HCT116 (cell line): ENCODE measurements around the gene IFT20. TPM values are rescaled to one million over a fixed set of nuclear protein-coding genes. Genes with fewer than 3 reads are reported as not detected.

Experiments
- ATAC-seq: fragments of 200-7000 bp; cut with Tn5 transposase; 2 replicates; pipeline ENCODE4 v1.9.1; 2020; ENCODE audit warnings: mild to moderate bottlenecking, moderate library complexity
- BruUV-seq: library from RNA; stranded (reverse); fragments of 400-500 nt; replicated peaks from 2 replicates; lab custom pipeline; 2021; lab: Mats Ljungman, UMichigan
- CTCF ChIA-PET: fragments of 300-600 bp; sonication (Branson Sonifier 250); formaldehyde crosslinking; loops from one replicate; lab custom pipeline; 2021; ENCODE audit warnings: antibody characterized with exemption; lab: Charles Lee
- POLR2A ChIA-PET: fragments of 300-600, 350-600 bp; sonication (Branson Sonifier 250); formaldehyde crosslinking; loops from one replicate; lab custom pipeline; 2021; ENCODE audit warnings: antibody characterized with exemption; lab: Charles Lee
- RAD21 ChIA-PET, 2 experiments: fragments of 300-600 bp; sonication (Branson Sonifier 250); formaldehyde crosslinking; loops; one replicate each; lab custom pipeline; 2023; ENCODE audit warnings: low total read pairs in 2 of 2; ENCODE audit not compliant: uncharacterized antibody in 2 of 2, unreplicated experiment in 2 of 2, low non-redundant PET in 1 of 2; lab: Charles Lee
- DNase-seq: peaks from one replicate; pipeline ENCODE4 v3.0.0-alpha.2; 2010; ENCODE audit warnings: low read depth, low spot score
- H2AFZ ChIP-seq: fragments of 200-600 bp; shearing (Covaris generic), sonication (generic); 2 replicates; pipeline ENCODE4 v1.6.1; 2017; ENCODE audit warnings: low read depth, mixed run types, mixed read lengths, antibody characterized with exemption, low read length; ENCODE audit not compliant: poor library complexity, severe bottlenecking
- H3K27ac ChIP-seq: 2 replicates; pipeline ENCODE4 v1.5.1; 2012; ENCODE audit warnings: low read depth, low read length
- H3K27me3 ChIP-seq: fragments of 200-600 bp; sonication (generic); 2 replicates; pipeline ENCODE4 v1.6.1; 2016; ENCODE audit warnings: mixed run types, low read length, mixed read lengths; ENCODE audit not compliant: insufficient read depth
- H3K36me3 ChIP-seq, 2 experiments: fragments of 200-500 bp in 1 of 2; fragments of 200-600 bp in 1 of 2; sonication (Bioruptor generic) in 1 of 2; sonication (generic) in 1 of 2; 2 replicates each; pipeline versions ENCODE4 v1.5.1 to v1.6.1; 2014 to 2016; ENCODE audit warnings: low read length in 2 of 2, inconsistent platforms in 1 of 2, mixed read lengths in 1 of 2, mixed run types in 1 of 2; ENCODE audit not compliant: insufficient read depth in 2 of 2, control insufficient read depth in 1 of 2
- H3K4me1 ChIP-seq, 2 experiments: fragments of 200-600 bp in 1 of 2; sonication (generic) in 1 of 2; 2 replicates each; pipeline versions ENCODE4 v1.5.1 to v1.6.1; 2012 to 2017; ENCODE audit warnings: low read length in 2 of 2, inconsistent platforms in 1 of 2, mild to moderate bottlenecking in 1 of 2, mixed read lengths in 1 of 2, mixed run types in 1 of 2, moderate library complexity in 1 of 2; ENCODE audit not compliant: insufficient read depth in 2 of 2, control insufficient read depth in 1 of 2
- H3K4me2 ChIP-seq: fragments of 200-600 bp; sonication (generic); 2 replicates; pipeline ENCODE4 v1.6.1; 2017; ENCODE audit warnings: mixed run types, low read length, mixed read lengths
- H3K4me3 ChIP-seq, 2 experiments: fragments of 200-600 bp in 1 of 2; sonication (generic) in 1 of 2; replicated peaks in 1 of 2; 2 replicates each; pipeline ENCODE4 v1.5.1; 2011 to 2016; ENCODE audit warnings: low read length in 2 of 2, control low read depth in 1 of 2, low read depth in 1 of 2, mild to moderate bottlenecking in 1 of 2, mixed read lengths in 1 of 2, mixed run types in 1 of 2
- H3K79me2 ChIP-seq: fragments of 200-600 bp; sonication (generic); 2 replicates; pipeline ENCODE4 v1.6.1; 2017; ENCODE audit warnings: mild to moderate bottlenecking, mixed run types, low read length, moderate library complexity, mixed read lengths; ENCODE audit not compliant: insufficient read depth
- H3K9ac ChIP-seq: fragments of 200-600 bp; sonication (generic); 2 replicates; pipeline ENCODE4 v1.6.1; 2016; ENCODE audit warnings: low read length, mixed read lengths
- H3K9me2 ChIP-seq: fragments of 200-600 bp; sonication (generic), shearing (Covaris generic); 2 replicates; pipeline ENCODE4 v1.6.1; 2017; ENCODE audit warnings: mixed run types, mild to moderate bottlenecking, moderate library complexity; ENCODE audit not compliant: insufficient read depth
- H3K9me3 ChIP-seq, 2 experiments: fragments of 200-500 bp in 1 of 2; fragments of 200-600 bp in 1 of 2; sonication (Bioruptor generic) in 1 of 2; sonication (generic) in 1 of 2; 2 replicates each; pipeline ENCODE4 v1.6.1; 2014 to 2017; ENCODE audit warnings: low read length in 2 of 2, mixed read lengths in 2 of 2, inconsistent platforms in 1 of 2, low read depth in 1 of 2, mild to moderate bottlenecking in 1 of 2, mixed run types in 1 of 2, moderate library complexity in 1 of 2; ENCODE audit not compliant: control insufficient read depth in 1 of 2, insufficient read depth in 1 of 2
- H4K20me1 ChIP-seq: fragments of 200-600 bp; sonication (generic), shearing (Covaris generic); 2 replicates; pipeline ENCODE4 v1.6.1; 2017; ENCODE audit warnings: mixed run types, mild to moderate bottlenecking, moderate library complexity; ENCODE audit not compliant: insufficient read depth
- ATF3 ChIP-seq: IDR thresholded peaks from 2 replicates; pipeline ENCODE4 v1.6.1; 2012
- CBX3 ChIP-seq: IDR thresholded peaks from 2 replicates; pipeline ENCODE4 v1.6.1; 2012; ENCODE audit warnings: low read depth
- CEBPB ChIP-seq: IDR thresholded peaks from 2 replicates; pipeline ENCODE4 v1.6.1; 2012; ENCODE audit warnings: low read depth
- ELF1 ChIP-seq: IDR thresholded peaks from 2 replicates; pipeline ENCODE4 v1.6.1; 2012; ENCODE audit warnings: low read depth, borderline replicate concordance
- EZH2phosphoT487 ChIP-seq: fragments of 200-600 bp; IDR thresholded peaks from 2 replicates; pipeline ENCODE4 v1.6.1; 2018; ENCODE audit warnings: antibody characterized with exemption, borderline replicate concordance
- FOSL1 ChIP-seq: IDR thresholded peaks from 2 replicates; pipeline ENCODE4 v1.6.1; 2012; ENCODE audit warnings: low read depth
- JUND ChIP-seq: IDR thresholded peaks from 2 replicates; pipeline ENCODE4 v1.6.1; 2012
- MAX ChIP-seq: IDR thresholded peaks from 2 replicates; pipeline ENCODE4 v1.6.1; 2012
- POLR2AphosphoS5 ChIP-seq: IDR thresholded peaks from 2 replicates; pipeline ENCODE4 v1.6.1; 2011; ENCODE audit warnings: mild to moderate bottlenecking, low read depth, low read length, moderate library complexity
- REST ChIP-seq: IDR thresholded peaks from 2 replicates; pipeline ENCODE4 v1.6.1; 2012; ENCODE audit warnings: low read depth
- SIN3A ChIP-seq: IDR thresholded peaks from 2 replicates; pipeline ENCODE4 v1.6.1; 2012; ENCODE audit warnings: low read depth
- SP1 ChIP-seq: IDR thresholded peaks from 2 replicates; pipeline ENCODE4 v1.6.1; 2012; ENCODE audit warnings: low read depth
- ZBTB33 ChIP-seq: IDR thresholded peaks from 2 replicates; pipeline ENCODE4 v1.6.1; 2011; ENCODE audit warnings: mild to moderate bottlenecking, low read length, moderate library complexity; ENCODE audit not compliant: insufficient replicate concordance; ENCODE audit errors: extremely low read depth
- intact Hi-C: fragments of 100-400 bp; cut with micrococcal nuclease; formaldehyde crosslinking; loops from 2 replicates; pipeline ENCODE4 v1.10.0; 2022
- total RNA-seq: library from RNA; stranded (reverse); gene quantifications from one replicate; pipeline ENCODE4 v1.2.1, GENCODE V29; 2021; ENCODE audit not compliant: unreplicated experiment

Gene IFT20
- total RNA-seq, 1 experiment from 2014 or later: 21.7 TPM

- no peaks in the 10 kb centered on the region for H3K9me2 ChIP-seq
- peaks cover 12 to 32% of the 10 kb centered on the region in 2 experiments; a peak in 2 of 4 replicates for H3K36me3 ChIP-seq
- DNase-seq (no peak), ATAC-seq (no peak)
- ChIA-PET RAD21 (no interaction called here), CTCF (no interaction called here), POLR2A (interaction anchor here (1.9 kb wide), 1 partner anchor 11 kb away, joined by 6 read pairs; the partner anchor contains the start of genes IFT20 and TNFAIP1)
- H3K4me3 ChIP-seq: no peak overlapping the region
- no peaks in the 10 kb centered on the region for H4K20me1 ChIP-seq
- intact Hi-C loops: no loop called here
- H3K79me2 ChIP-seq: peaks cover 67% of the 10 kb centered on the region
- peaks cover 8 to 11% of the 10 kb centered on the region in 2 experiments; a peak in 2 of 4 replicates for H3K4me1 ChIP-seq
- H2AFZ ChIP-seq: no peak overlapping the region
- H3K27me3 ChIP-seq: no peaks in the 10 kb centered on the region
- H3K4me2 ChIP-seq: no peak overlapping the region
- no TSS peak for BruUV-seq
- TF ChIP-seq ELF1: no peak
- no peak for TF ChIP-seq FOSL1
- no peak for TF ChIP-seq JUND
- TF ChIP-seq ZBTB33: no peak
- TF ChIP-seq CBX3: no peak
- TF ChIP-seq SIN3A: no peak
- no peak for TF ChIP-seq ATF3
- no peak for TF ChIP-seq MAX
- TF ChIP-seq CEBPB: no peak
- no peak for TF ChIP-seq POLR2AphosphoS5
- no peak for TF ChIP-seq REST
- no peak for TF ChIP-seq EZH2phosphoT487
- no peak for TF ChIP-seq SP1
- H3K9me3 ChIP-seq: no peaks in the 10 kb centered on the region
- no peak overlapping the region for H3K27ac ChIP-seq
- H3K9ac ChIP-seq: no peak overlapping the region
Observed at GRCh38 chr17:28324781-28325180, 10.5 kb downstream of the IFT20 start.
